ENCODE data around the gene RAB6D.
"Not testable (repeated sequence)": the region's sequence is repeated elsewhere in the genome, so short reads cannot be mapped to it uniquely, and the experiment has no call there.

The RAB6D gene

GRCh38 chr2:131367352-131367751 lies 3.4 kb upstream of the RAB6D start:
- Histone ChIP-seq H3K9ac (ENCODE audit: low read depth, low read length, poor library complexity, severe bottlenecking) (no peak overlapping the region), H3K9me3 (ENCODE audit: insufficient read depth, low read depth, low read length) (no peaks in the 10 kb centered on the region), H3K9me2 (replicated peaks; ENCODE audit: low read depth, low read length) (no peaks in the 10 kb centered on the region)

GRCh38 chr2:131366643-131367042 lies 2.7 kb upstream of the RAB6D start:
- Histone ChIP-seq H3K27me3 (ENCODE audit: insufficient read depth, low read length, poor library complexity, severe bottlenecking) (no peaks in the 10 kb centered on the region), H3K4me1 (ENCODE audit: insufficient read depth, low read length, poor library complexity, severe bottlenecking) (no peaks in the 10 kb centered on the region), H3K4me3 (ENCODE audit: low read length, poor library complexity, severe bottlenecking) (no peak overlapping the region), H3K9me2 (replicated peaks; ENCODE audit: low read depth, low read length) (no peaks in the 10 kb centered on the region), H3K79me2 (ENCODE audit: insufficient read depth, low read length) (no peaks in the 10 kb centered on the region), H3K36me3 (ENCODE audit: insufficient read depth, low read length) (no peaks in the 10 kb centered on the region), H3F3A (ENCODE audit: low read depth) (no peaks in the 10 kb centered on the region), H2AFZ (ENCODE audit: low read length) (no peak overlapping the region), H4K20me1 (ENCODE audit: insufficient read depth, low read length, poor library complexity, severe bottlenecking) (no peaks in the 10 kb centered on the region), H3K9me3 (ENCODE audit: insufficient read depth, low read depth, low read length) (no peaks in the 10 kb centered on the region), H3K9ac (ENCODE audit: low read depth, low read length, poor library complexity, severe bottlenecking) (no peak overlapping the region), H3K4me2 (ENCODE audit: low read depth, low read length, poor library complexity, severe bottlenecking) (no peak overlapping the region)
- no peak for TF ChIP-seq CTCF (conservative IDR thresholded peaks at IDR 0.05; ENCODE audit: low read length)
- no peak for TF ChIP-seq EZH2phosphoT487 (IDR thresholded peaks at IDR 0.05; ENCODE audit: borderline replicate concordance)

More at GRCh38 chr2:131367352-131367751, 3.4 kb upstream of the RAB6D start:
- Histone ChIP-seq H3K36me3 (ENCODE audit: insufficient read depth, low read length) (no peaks in the 10 kb centered on the region), H2AFZ (ENCODE audit: low read length) (no peak overlapping the region), H3K27me3 (ENCODE audit: insufficient read depth, low read length, poor library complexity, severe bottlenecking) (no peaks in the 10 kb centered on the region), H3K4me3 (ENCODE audit: low read length, poor library complexity, severe bottlenecking) (no peak overlapping the region), H3K4me1 (ENCODE audit: insufficient read depth, low read length, poor library complexity, severe bottlenecking) (no peaks in the 10 kb centered on the region), H4K20me1 (ENCODE audit: insufficient read depth, low read length, poor library complexity, severe bottlenecking) (no peaks in the 10 kb centered on the region), H3F3A (ENCODE audit: low read depth) (no peaks in the 10 kb centered on the region), H3K4me2 (ENCODE audit: low read depth, low read length, poor library complexity, severe bottlenecking) (no peak overlapping the region), H3K79me2 (ENCODE audit: insufficient read depth, low read length) (no peaks in the 10 kb centered on the region)
- no peak for TF ChIP-seq EZH2phosphoT487 (IDR thresholded peaks at IDR 0.05; ENCODE audit: borderline replicate concordance)
- no peak for TF ChIP-seq CTCF (conservative IDR thresholded peaks at IDR 0.05; ENCODE audit: low read length)

GRCh38 chr2:131365452-131365851 lies 1.5 kb upstream of the RAB6D start:
- Histone ChIP-seq H3K79me2 (ENCODE audit: insufficient read depth, low read length) (no peaks in the 10 kb centered on the region), H3F3A (ENCODE audit: low read depth) (no peaks in the 10 kb centered on the region), H3K9me3 (ENCODE audit: insufficient read depth, low read depth, low read length) (no peaks in the 10 kb centered on the region), H3K36me3 (ENCODE audit: insufficient read depth, low read length) (no peaks in the 10 kb centered on the region), H3K4me2 (ENCODE audit: low read depth, low read length, poor library complexity, severe bottlenecking) (no peak overlapping the region), H3K27me3 (ENCODE audit: insufficient read depth, low read length, poor library complexity, severe bottlenecking) (no peaks in the 10 kb centered on the region), H3K9ac (ENCODE audit: low read depth, low read length, poor library complexity, severe bottlenecking) (no peak overlapping the region), H3K4me1 (ENCODE audit: insufficient read depth, low read length, poor library complexity, severe bottlenecking) (no peaks in the 10 kb centered on the region), H3K4me3 (ENCODE audit: low read length, poor library complexity, severe bottlenecking) (no peak overlapping the region), H3K9me2 (replicated peaks; ENCODE audit: low read depth, low read length) (no peaks in the 10 kb centered on the region), H2AFZ (ENCODE audit: low read length) (no peak overlapping the region), H4K20me1 (ENCODE audit: insufficient read depth, low read length, poor library complexity, severe bottlenecking) (no peaks in the 10 kb centered on the region)
- no peak for TF ChIP-seq CTCF (conservative IDR thresholded peaks at IDR 0.05; ENCODE audit: low read length)
- no peak for TF ChIP-seq EZH2phosphoT487 (IDR thresholded peaks at IDR 0.05; ENCODE audit: borderline replicate concordance)

- not testable (repeated sequence) for H3K79me2 ChIP-seq (ENCODE audit: insufficient read depth, low read length); H3K4me1 ChIP-seq (ENCODE audit: insufficient read depth, low read length, poor library complexity, severe bottlenecking); H3K36me3 ChIP-seq (ENCODE audit: insufficient read depth, low read length); H3K4me2 ChIP-seq (ENCODE audit: low read depth, low read length, poor library complexity, severe bottlenecking); H2AFZ ChIP-seq (ENCODE audit: low read length); H3K9me2 ChIP-seq (replicated peaks; ENCODE audit: low read depth, low read length); H3K27me3 ChIP-seq (ENCODE audit: insufficient read depth, low read length, poor library complexity, severe bottlenecking); H4K20me1 ChIP-seq (ENCODE audit: insufficient read depth, low read length, poor library complexity, severe bottlenecking); H3K4me3 ChIP-seq (ENCODE audit: low read length, poor library complexity, severe bottlenecking); H3K9me3 ChIP-seq (ENCODE audit: insufficient read depth, low read depth, low read length); H3K9ac ChIP-seq (ENCODE audit: low read depth, low read length, poor library complexity, severe bottlenecking); H3F3A ChIP-seq (ENCODE audit: low read depth)
These were observed 755 bp downstream of the RAB6D start for GRCh38 chr2:131363213-131363612.
